Nucleus accumbens (tissue), 56 donors: Measurements from ENCODE around the gene AHDC1.
A peak's percentile ranks its signal among the peaks of the same experiment; 100 is the strongest.

Experiments used
- DNase-seq, 56 donors: peaks; one replicate each; lab custom pipeline; 2025; lab: John Stamatoyannopoulos, UW

The AHDC1 gene

DNA sequence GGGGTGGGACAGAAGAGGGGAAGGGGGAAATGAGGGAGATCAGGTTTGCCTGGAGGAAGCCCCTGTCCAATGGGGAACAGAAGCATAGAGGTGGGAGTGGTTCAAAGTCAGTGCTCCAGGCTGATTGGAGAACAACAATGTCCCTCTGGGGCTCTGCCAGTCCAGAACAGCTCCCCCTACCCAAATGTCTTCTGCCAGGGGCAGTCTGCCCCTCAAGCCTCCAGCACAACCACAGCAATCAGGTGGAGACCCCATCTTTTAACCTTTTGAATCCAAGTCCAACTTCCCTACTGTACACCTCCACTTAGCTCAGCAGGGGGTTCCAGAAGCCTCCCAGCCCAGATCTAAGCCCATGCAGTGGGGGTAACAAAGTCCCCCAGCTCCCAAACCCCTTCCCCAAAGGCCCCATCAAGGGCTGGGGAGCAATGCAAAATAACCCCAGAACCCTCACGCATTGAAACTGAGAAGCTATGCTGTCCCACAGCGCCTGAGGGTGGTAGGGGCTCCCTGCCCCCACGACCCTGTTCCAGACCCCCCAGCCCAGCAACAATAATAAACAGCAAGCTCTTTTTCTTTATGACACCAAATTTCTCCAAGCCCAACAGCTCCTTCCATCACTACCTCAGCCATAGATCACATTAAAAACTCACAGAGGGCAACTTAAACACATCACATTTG is 3.3 kb downstream of the AHDC1 start:
- no peak for DNase-seq

DNA sequence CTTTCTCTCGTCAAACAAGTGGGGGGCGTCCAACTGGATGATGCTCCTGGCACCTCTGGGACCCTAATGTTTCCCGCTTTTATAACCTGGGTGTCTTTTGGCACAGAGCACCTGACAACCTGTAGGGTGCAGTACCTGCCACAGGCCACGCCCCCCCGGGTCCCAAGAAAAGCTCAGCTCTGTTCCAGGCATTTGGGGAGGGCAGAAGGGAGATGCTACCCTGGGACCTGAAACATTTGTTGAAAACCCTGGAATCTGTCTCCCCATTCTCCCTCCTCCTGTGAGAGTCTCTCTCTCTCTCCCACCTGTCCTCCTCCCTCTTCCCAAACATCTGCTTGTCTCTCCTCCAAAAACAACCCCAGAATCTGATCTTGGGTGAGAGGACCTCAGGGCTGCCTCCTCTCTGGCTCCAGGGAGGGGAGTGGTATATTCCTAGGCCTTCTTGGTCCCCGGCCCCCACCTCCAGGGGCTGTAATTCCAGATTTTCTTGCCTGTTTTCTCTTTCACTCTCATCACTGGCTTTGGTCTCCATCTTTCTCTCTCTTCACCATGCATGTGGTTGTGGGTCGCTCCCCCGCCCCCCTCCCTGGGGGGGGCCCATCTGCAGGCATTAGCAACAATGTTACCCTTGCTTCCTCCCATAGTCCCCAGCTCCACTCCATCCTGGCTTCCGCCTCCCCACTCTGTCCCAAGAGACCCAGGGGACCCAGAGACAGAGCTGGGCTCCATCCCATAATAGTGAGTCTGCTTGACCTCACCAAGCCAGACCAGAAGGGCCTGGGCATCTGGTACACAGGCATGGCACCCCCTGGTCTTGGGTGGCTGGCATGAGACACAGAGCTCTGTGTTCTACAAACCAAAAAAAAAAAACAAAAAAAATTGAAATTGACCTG is 4.1 kb downstream of the AHDC1 start:
- peak in 1 of 56 donors; percentile 32 for DNase-seq

DNA sequence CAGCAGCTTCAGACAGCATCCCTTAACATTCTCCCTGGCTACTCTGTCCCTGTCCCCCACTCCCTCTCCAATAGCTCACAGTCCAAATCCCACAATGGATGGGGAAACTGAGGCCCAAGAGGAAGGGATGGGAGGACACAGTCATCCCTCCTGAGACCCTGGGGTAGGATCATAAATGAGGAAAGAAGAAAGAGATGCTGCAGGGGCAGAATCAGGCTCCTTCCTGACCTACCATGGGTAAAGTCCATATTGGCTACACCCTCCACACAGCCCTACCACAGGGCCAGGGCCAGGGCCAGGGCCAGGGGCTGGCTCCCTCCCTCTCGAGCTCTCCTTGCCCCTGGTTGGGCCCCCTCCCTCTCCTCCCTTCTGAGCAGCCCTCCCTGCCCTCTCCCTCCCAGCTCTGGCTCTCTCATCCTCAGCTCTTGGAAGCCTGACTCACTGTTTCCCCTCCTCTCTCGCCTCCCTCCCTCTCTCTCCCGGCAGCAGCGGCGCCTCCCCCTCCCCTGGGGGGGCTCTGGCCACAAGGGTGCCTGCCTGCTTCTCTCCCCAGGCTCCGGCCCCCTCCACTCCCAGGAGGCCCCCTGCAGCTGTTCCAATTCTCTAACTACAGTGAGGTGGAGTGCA is 4.9 kb downstream of the AHDC1 start:
- peak in 43 of 56 donors; percentile 13 to 78 (median 48) for DNase-seq

DNA sequence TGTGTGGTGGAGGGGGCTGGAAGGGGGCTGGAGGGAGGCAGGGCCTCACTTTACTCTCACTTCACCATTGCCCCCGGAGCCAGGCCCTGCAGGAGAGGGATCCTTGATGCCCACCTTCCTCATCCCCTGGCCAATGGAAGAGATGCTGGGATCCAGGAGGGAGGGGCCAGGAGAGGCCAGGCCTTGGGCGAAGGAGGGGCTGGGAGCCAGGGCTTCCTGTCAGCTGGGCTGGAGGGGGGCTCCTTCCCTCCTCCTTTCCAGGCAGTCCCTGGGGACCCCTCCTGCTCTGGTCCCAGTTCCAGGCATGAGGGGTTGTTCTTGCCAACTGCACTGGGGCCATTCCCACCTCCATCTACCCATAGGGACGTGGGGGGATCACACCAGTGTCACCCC is 5.7 kb downstream of the AHDC1 start:
- DNase-seq, result peak in 3 of 56 donors; percentile 15 to 45 (median 16)

DNA sequence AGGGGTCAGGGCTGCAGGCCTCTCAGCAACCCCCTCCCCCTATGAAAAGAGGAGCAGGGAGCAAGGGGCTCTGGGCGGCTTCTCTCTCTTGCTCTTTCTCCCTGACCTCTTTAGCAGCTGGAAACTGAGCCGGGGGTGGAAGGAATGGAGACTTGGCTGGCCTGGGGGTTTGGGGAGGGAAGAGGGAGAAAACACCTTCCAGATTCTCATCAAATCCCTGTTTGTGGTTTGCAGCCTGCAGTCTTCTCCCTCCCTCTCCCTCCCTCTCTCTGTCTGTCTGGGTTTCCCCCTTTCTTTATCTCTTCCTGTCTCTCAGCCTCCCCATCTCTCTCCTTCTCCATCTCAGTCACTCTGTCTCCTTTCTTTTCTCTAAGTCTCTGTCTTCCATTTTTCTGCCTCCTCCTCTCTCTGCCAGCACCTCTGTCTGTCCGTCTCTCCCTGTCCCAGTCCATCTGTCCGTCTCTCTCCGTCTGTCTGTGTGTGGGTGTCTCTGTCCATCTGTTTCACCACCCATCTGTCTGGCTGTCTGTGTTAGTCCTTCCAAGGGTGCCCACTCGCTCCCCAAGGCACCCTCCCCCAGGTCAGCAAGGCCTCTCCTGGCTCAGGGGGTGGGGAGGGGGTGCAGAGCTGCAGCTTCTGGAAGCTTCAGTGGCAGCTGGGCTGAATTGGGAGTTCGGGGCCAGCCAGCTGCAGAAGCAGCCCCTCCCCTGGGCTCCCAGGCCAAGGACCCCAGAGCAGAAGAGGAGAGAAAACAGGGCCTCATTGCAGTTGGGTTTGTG is 6.2 kb downstream of the AHDC1 start:
- DNase-seq, result no peak

DNA sequence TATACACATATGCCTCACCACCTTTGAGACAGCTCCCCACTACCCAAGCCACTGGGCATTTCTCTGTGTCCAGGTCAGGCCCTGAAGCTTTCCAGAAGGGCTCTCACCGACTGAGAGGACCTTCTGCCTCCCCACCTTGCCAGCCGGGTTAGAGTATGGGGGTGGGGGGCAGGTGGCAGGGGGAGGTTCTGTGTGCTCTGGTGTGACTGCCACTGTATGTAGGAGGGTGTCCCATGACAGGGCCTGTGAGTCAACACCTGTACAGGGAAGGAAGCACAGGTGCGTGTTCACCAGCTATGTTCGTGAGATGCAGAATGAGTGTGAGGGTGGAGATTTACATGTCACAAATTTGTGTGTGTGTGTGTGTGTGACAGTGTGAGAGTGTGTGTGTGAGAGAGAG is 7.0 kb downstream of the AHDC1 start:
- DNase-seq, result peak in 6 of 56 donors; percentile 18 to 36 (median 28)

DNA sequence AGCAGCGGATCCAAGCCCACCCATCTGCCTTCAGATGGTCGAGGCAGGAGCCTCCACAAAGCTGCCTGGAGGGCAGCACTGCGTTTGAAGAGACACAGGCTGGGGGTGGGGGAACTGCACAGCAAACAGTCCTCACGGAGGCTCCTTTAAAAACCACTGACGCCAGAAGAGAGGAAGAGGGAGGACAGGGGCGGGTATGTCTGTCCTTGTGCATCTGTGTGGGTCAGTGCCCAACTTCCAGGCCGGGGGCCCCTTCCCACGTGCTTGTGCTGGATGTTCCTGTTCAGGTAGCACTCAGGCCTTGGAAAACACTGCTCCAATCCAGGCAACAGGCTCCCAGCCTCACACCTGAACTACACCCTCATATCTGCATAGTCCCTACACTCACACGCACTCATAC is 7.7 kb downstream of the AHDC1 start:
- no peak for DNase-seq

DNA sequence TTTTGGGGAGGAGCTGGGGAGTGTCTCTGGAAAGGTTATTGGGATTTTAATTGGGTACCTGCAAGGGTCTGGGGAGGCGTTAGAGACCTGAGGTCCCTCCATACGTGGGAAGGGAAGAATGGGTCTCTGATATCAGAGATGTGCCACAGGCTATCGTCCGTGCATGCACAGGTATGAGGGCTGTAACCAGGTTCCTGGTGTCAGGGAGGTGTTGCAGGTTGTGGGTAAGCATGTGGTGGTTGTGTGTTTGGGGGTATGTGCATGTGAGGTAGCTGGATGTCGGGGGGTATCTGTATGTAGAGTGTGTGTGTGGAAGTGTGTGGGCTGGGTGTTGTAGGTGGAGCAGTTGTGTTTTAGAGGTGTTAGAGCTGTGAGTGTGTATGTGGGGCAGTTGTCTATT is 8.3 kb downstream of the AHDC1 start:
- no peak for DNase-seq

DNA sequence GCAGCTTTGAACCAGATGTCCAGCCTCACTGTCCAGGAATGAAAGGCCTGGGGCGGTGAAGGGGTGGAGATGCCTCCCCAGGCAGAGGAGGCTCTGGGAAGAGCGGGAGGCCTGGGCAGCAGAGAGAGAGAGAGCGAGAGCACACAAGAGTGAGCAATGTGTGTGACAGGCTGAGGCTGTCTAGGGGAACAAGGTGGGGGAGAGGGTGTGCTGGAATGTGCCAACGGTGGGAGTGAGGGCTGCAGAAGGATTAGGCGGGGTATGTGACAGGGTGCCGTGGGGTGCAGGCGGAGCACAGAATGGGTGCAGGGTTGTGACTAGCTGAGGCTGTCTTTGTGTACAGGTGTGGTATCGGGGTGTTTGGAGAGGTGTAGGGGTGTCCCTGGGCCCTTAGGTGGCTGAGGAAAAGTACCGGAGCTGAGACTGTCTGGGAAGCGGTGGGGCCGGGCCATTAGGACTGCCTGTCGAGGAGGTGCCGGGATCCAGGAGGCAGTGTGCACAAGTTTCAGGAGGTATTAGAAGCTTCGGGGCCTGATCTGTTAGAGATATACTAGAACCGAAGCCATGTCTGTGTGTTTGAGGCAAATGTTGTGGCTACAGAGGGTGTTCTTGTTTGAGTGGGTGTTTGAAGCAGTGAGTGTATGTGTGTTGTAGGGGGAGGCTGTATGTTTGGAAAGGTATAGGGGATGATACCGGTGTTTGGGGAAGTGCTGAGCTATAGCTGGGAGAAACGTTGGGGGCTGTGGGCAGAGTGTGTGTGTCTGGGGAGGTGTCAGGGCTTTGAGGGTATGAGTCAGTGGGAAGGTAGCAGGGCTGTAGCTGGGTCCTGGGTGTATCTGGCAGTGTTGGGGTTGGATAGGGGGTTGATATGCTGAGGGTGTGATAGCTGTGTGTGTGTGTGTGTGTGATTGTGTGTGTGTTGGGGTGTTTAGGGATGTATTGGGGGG is 9.1 kb downstream of the AHDC1 start:
- peak in 19 of 56 donors; percentile 10 to 75 (median 43) for DNase-seq

DNA sequence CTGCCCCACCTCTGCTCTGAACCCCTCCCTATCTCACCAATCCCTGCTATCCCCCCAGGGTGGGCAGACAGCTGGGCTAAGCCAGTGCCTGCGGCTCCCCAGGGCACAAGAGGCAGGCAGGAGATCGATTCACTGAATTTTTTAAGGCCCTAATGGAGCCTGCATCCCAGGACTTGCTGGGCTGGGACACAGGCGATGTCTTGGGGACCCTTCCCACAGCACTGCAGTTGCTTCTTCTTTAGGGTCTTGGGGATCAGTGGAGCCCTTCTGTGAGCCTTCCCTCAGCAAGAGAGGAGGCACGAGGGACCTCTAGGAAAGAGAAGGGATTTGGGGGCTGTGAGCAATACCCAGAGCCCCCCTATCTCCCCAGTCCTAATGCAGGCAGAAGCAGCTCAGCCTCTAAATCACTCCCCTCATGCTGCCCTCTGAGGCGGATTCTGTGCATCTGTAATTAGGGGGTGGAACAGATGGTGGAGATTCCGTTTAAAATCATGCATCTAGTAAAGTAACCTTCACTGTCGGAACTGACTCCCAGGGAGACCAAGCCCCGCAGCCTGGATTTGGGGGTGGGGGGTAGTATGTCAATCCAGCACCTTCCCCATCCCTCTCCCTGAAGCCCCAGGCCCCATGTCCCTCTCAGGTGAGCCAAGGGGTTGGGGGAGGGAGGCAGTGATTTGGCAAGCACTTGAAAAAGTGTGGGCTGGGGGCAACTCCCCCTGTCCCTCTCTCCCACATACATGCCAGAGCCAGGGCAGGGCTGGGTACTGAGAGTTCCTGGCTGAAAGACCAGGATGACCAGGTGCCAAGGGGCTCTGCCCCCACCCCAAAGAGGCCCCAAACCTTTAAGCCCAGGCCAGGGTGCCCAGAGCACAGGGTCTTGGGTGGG is 10.0 kb downstream of the AHDC1 start:
- DNase-seq, result no peak

DNA sequence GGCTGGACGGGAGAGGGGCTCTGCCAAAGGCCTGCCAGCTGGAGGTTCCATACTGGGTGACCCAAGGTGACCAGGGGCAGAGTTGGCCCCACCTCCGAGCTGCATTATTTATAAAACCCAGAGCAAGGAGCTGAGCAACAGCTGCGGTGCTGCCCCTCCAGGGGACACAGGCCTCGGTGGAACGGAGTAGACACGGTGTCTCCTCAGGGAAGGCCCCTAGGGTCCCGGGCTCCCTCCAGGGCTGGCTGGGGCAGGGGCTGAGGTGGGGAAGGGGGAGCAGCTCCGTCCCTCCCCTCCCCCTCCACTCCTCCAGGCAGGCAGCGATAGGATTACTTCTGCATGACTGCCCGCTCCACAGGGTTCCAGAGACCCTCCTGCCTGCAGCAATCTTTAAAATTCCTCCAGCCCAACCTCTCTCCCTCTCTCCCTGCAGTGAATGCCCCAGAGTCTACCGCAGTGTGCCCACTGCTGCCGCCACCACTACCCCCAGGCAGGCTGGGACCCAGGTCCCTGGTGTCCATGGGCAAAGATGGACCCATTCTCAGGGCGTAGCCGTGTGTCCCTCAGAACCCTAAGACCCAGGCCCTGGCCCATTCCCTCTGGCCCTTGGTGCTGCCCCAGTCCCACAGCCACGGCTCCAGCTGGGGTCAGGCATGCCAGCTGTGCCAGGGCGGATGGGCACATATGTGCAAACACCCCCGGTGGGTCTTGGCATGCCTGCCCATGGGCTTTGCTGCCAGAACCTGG is 10.8 kb downstream of the AHDC1 start:
- DNase-seq, result no peak

DNA sequence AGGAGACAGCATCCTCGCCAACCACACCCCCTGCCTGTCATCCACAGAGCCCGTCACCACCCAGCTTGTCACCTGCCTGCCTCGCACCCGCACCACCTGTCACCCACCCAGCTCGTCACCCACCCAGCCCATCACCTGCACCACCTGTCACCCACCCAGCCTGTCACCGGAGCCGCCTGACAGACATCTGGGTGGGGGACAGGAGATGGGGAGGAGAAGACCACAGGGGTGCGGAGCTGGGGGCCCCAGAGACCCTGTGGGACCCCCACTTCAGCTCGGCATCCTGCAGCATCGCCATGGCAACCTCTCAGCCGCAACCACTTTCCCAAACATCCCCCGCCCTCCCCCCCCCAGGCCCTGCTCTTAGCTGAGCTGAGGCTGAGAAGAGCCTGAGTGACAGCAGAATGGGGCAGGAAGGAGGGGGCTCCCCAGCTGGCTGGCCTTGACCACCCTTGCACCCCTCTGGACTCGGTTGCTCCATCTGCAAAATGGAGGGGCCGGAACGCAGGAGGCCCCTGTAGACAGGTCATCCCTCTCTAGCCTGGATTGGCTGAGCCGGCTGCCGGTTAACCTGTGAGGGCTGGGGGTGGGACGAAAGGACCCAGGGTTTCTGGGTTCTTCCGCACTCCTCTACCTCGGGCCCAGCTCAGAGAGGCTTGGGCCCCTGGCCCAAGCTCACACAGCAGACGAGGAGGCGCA is 11.6 kb downstream of the AHDC1 start:
- DNase-seq, result peak in 24 of 56 donors; percentile 9 to 69 (median 40)

DNA sequence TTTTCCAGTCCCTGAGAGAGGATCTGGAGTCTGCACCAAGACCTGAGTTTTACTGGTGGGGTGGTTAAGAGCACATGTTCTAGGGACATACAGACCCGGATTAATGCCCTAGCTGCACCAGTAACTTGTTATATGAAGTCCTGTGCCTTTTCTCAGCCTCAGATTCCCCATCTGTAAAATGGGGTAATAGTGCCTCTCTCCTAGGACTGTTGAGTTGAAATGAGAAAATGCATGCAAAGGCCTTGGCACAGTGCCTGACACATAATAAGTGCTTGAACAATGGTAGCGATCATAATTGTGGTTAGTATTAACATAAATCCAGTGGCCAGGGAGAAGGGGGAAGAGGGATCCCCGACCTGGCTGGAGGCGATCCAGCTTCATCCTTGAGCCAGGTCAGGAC is 12.3 kb downstream of the AHDC1 start:
- no peak for DNase-seq

DNA sequence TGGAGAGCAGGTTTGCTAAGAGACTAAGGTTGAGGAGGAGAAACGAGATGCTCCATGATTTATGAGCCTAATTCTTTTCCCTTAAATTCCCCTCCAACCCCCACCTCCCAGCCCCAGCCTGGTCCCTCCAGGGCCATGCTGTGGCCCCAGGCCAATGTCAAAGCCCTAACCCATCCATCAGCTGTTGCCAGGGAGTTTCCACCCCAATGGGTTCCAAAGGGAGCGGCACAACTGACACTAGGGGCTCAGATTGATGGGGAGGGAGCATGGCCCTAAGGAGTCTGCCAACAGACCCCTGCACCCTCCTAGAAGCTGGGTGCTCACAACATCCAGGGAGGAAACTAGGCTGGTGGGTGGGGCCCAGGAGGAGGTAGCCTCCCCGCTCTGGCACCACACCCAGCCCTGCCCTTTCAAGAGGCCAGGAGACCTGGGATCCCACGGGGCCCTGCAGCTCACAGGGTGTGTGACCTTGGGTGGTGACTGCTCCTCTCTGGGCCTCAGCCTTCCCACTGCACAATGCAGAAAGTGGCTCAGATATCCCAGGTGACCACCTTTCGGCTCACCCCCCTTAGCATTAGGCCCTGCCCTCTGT is 12.9 kb downstream of the AHDC1 start:
- DNase-seq, result no peak

DNA sequence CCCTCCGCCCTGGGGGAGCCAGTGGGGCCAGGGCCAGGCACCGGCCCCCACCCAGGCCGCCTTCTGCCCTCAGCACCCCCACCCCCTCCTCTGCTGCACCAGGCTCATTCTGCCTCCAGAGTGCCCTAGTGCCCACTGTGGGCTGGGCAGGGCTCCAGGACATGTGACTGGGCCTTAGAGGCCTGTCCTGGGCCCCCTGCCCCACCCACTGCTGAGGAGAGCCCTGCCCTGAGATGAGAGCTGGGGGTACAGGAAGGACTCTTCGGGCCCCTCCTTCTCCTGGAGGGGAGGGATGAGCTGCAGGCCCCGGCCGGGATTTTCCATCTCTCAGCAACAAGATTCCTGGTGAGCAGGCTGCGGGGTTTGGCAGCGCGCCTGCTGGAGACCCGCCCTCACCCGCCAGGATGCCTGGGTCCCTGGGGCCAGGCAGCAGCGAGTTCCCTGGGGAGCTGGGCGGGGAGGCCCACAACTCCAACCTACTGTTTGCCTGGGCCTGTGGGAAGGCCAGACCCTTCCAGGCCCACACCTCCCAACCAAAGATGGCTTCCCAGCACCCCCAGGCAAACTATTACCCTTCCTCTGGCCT is 14.0 kb downstream of the AHDC1 start:
- peak in 21 of 56 donors; percentile 15 to 81 (median 41) for DNase-seq

DNA sequence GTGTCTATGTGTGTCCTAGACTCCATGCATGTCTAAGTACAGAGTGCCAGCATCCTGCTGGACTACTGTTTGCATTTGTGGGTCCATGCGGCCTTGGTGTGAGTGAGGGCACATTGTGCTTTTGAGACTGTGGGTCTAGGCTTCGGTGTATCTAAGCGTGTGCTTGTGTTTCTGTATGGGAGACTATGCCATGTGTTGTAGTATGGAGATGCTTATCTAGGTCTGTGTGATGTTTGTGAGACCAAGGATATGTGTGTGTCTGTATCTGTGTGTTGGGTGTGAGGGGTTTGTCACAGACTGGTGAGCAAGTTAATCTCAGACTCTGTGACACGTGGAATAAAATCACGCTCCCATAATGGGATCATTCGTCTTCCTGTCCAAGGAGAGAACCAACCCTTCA is 14.5 kb downstream of the AHDC1 start:
- no peak for DNase-seq
